ENCODE measurements around the gene ABI1. TPM values are rescaled to one million over a fixed set of nuclear protein-coding genes. Genes with fewer than 3 reads are reported as not detected.
A peak's percentile ranks its signal among the peaks of the same experiment; 100 is the strongest.
"Not testable (repeated sequence)": the region's sequence is repeated elsewhere in the genome, so short reads cannot be mapped to it uniquely, and the experiment has no call there.

ABI1 gene
- 100 to 1,000 TPM in 2 of 3 donors, 10 to 100 TPM in 1; 94.8 to 116 (median 113) TPM for total RNA-seq
- 115 TPM for total RNA-seq (2013)

DNA sequence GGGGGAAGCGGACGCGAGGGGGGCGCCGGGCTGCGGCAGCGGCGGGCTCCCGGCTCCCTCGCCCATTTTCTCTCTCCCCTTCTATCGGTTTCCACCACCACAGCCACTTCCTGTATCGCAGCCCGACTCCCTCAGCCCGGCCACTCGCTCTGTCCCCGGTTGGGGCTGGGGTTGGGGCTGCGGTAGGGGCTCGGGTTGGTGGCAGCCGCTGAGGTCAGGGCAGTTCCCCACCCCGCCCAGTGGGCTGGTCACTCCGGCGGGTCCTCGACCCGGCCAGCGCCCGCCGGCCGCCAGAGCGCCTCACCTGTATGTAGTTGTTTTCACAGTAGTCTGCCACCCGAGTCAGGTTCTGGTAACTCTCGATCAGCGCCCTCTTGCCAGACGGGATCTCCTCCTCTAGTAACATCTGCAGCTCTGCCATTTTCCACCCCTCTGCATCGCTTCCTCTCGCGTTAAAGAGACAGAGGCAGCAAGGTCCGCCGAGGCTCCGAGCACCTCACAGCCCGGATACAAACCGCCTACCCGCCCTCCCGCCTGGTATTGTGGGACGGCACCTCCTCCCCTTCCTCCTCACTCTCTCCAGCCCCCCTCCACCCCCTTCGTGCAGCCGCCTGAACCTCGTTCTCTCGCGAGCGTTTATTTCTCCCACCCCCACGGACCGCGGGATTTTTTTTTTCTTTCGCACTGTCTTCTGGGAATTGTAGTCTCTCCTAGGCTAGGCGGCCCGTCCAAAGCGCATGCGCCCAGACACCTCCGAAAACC lies at the start of gene ABI1:
ABI1 (minus strand) TSS at position 516 of the 762 bp plus-strand sequence; CDS start at position 421, 95 bp downstream.
- H3K4me3 Mint-ChIP-seq = peak within 1 kb of the TSS; percentile 95
- Histone ChIP-seq H3K27ac (ENCODE audit: low read length) (peak within 1 kb of the TSS; percentile 91), H3K27me3 (ENCODE audit: control insufficient read depth, insufficient read depth, low read length) (no peaks in the 10 kb centered on the region), H3K4me3 (ENCODE audit: low read length) (peak within 1 kb of the TSS; percentile 78), H3K36me3 (ENCODE audit: control insufficient read depth, insufficient read depth, low read length) (no peaks in the 10 kb centered on the region), H3K9me3 (ENCODE audit: control insufficient read depth, insufficient read depth, low read length) (no peaks in the 10 kb centered on the region), H3K4me1 (ENCODE audit: control insufficient read depth, insufficient read depth, low read length) (peaks cover 26% of the 10 kb centered on the region)
- peaks cover 3 to 7% of the 10 kb centered on the region in 2 donors for H3K27me3 Mint-ChIP-seq (ENCODE audit: low read depth in 2 of 2)
- TF ChIP-seq, protein P1, sequence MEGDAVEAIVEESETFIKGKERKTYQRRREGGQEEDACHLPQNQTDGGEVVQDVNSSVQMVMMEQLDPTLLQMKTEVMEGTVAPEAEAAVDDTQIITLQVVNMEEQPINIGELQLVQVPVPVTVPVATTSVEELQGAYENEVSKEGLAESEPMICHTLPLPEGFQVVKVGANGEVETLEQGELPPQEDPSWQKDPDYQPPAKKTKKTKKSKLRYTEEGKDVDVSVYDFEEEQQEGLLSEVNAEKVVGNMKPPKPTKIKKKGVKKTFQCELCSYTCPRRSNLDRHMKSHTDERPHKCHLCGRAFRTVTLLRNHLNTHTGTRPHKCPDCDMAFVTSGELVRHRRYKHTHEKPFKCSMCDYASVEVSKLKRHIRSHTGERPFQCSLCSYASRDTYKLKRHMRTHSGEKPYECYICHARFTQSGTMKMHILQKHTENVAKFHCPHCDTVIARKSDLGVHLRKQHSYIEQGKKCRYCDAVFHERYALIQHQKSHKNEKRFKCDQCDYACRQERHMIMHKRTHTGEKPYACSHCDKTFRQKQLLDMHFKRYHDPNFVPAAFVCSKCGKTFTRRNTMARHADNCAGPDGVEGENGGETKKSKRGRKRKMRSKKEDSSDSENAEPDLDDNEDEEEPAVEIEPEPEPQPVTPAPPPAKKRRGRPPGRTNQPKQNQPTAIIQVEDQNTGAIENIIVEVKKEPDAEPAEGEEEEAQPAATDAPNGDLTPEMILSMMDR (IDR thresholded peaks at IDR 0.05) = no peak
- peak within 1 kb of the TSS; percentile 94 to 98 for H3K27ac Mint-ChIP-seq
- intact Hi-C loops (cut with micrococcal nuclease) = loop anchor here (2.0 to 10.0 kb wide), 3 partner anchors 22 to 1674 kb away; partner anchors contain the start of genes MASTL, WAC and YME1L1
- peaks cover 44 to 48% of the 10 kb centered on the region in 2 donors for H3K4me1 Mint-ChIP-seq
- DNase-seq (peak; percentile 92 to 100), ATAC-seq (peak; percentile 83 to 91 (median 86))
- 0% methylated on average over 57 of the region's 59 CpGs for WGBS (ENCODE audit: insufficient coverage)
- no peaks in the 10 kb centered on the region for H3K36me3 Mint-ChIP-seq
- no peaks in the 10 kb centered on the region for H3K9me3 Mint-ChIP-seq

DNA sequence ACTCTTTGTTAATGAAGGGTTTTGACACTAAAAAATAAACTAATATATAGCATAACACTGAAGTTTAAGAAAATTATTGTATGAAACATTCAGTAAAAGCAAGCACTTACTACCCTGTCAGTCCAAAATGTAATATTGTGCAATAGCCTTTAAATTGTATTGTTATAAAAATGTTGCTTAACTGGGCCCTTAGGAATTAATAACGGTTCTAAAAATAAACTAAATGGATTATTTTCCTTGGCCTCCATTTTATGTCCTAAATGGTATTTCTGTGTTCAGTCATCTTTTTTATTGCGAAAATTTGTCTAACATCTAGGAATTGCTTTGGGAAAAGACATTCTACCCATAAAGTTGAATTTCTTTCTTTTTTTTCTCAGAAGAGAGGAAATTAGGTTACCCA lies 49.0 kb upstream of the ABI1 start:
- DNase-seq = no peak
- no peak overlapping the region for H3K27ac Mint-ChIP-seq
- Histone ChIP-seq H3K27me3 (ENCODE audit: control insufficient read depth, insufficient read depth, low read length) (no peaks in the 10 kb centered on the region), H3K4me3 (ENCODE audit: low read length) (no peak overlapping the region), H3K4me1 (ENCODE audit: control insufficient read depth, insufficient read depth, low read length) (no peaks in the 10 kb centered on the region), H3K9me3 (ENCODE audit: control insufficient read depth, insufficient read depth, low read length) (no peaks in the 10 kb centered on the region), H3K27ac (ENCODE audit: low read length) (no peak overlapping the region), H3K36me3 (ENCODE audit: control insufficient read depth, insufficient read depth, low read length) (no peaks in the 10 kb centered on the region)
- peaks cover 0 to 4% of the 10 kb centered on the region in 2 donors for H3K27me3 Mint-ChIP-seq (ENCODE audit: low read depth in 2 of 2)
- no peaks in the 10 kb centered on the region for H3K9me3 Mint-ChIP-seq
- 100% methylated on average over 1 of the region's 2 CpGs for WGBS (ENCODE audit: insufficient coverage)
- no peak overlapping the region for H3K4me3 Mint-ChIP-seq
- TF ChIP-seq, protein P1 (IDR thresholded peaks at IDR 0.05) = no peak
- ATAC-seq = no peak
- intact Hi-C loops (cut with micrococcal nuclease) = no loop called here
- no peaks in the 10 kb centered on the region for H3K36me3 Mint-ChIP-seq
- no peaks in the 10 kb centered on the region for H3K4me1 Mint-ChIP-seq

DNA sequence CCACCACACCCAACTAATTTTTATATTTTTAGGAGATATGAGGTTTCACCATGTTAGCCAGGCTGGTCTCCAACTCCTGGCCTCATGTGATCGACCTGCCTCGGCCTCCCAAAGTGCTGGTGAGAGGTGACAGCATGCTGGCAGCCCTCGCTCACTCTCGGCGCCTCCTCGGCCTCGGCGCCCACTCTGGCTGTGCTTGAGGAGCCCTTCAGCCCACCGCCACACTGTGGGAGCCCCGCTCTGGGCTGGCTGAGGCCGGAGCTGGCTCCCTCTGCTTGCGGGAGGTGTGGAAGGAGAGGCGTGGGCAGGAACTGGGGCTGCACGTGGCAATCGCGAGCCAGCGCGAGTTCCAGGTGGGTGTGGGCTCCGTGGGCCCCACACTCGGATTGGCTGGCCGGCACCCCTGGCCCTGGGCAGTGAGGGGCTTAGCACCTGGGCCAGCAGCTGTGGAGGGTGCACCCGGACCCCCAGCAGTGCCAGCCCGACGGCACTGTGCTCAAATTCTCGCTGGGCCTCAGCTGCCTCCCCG lies 44.6 kb upstream of the ABI1 start:
- H3K4me3 ChIP-seq (ENCODE audit: low read length); H3K27me3 ChIP-seq (ENCODE audit: control insufficient read depth, insufficient read depth, low read length); H3K4me1 ChIP-seq (ENCODE audit: control insufficient read depth, insufficient read depth, low read length); ATAC-seq; H3K36me3 ChIP-seq (ENCODE audit: control insufficient read depth, insufficient read depth, low read length); H3K9me3 ChIP-seq (ENCODE audit: control insufficient read depth, insufficient read depth, low read length); H3K4me3 Mint-ChIP-seq; H3K9me3 Mint-ChIP-seq; intact Hi-C loops (cut with micrococcal nuclease); H3K27me3 Mint-ChIP-seq (ENCODE audit: low read depth in 2 of 2); H3K4me1 Mint-ChIP-seq; H3K27ac ChIP-seq (ENCODE audit: low read length); DNase-seq; H3K27ac Mint-ChIP-seq; H3K36me3 Mint-ChIP-seq: not testable (repeated sequence)
- WGBS (ENCODE audit: insufficient coverage) = 90% methylated on average over 26 of the region's 26 CpGs

DNA sequence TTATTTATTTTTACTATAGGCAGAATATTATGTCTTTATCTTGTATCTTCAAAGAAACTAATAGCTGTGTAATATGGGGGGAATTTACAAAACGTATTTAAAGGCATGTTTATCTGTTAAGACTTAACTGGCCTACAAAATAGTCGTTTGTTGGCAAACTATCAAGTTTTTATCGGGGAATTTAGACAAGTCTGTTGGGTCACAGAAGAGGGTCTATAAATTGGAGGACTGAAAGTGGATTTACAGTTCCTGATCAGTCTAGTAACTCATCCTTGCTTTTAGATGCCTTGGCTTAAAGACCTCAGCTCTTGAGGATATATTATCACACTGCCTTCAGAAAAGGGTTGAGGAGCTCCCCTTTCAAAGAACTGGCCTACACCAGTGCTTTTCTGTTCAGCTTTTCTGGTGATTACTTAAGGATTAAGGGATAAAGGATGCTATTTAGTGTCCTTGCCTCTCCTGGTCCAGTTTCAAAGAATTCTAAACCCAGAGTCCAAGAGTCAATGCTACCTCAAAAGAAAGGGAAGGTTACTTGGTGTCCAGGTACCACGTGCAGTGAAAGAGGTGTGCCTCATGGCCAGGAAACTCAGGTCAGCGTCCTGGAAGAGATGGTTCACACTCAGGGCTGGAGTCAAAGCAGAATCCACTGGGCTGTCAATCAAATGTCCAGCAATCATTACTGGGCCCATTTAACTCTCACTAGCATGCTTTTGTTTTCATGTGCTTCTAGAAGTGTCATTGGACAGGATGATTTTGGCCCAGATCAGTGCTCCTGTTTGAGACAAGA lies 42.9 kb upstream of the ABI1 start:
- H3K9me3 ChIP-seq (ENCODE audit: control insufficient read depth, insufficient read depth, low read length) = no peaks in the 10 kb centered on the region
- no peak for ATAC-seq
- Mint-ChIP-seq H3K27me3 (ENCODE audit: low read depth in 2 of 2) (peaks cover 10 to 12% of the 10 kb centered on the region in 2 donors), H3K4me1 (no peaks in the 10 kb centered on the region), H3K9me3 (no peaks in the 10 kb centered on the region), H3K36me3 (no peaks in the 10 kb centered on the region), H3K27ac (no peak overlapping the region), H3K4me3 (no peak overlapping the region)
- 79% methylated on average over 4 of the region's 5 CpGs for WGBS (ENCODE audit: insufficient coverage)
- no peaks in the 10 kb centered on the region for H3K36me3 ChIP-seq (ENCODE audit: control insufficient read depth, insufficient read depth, low read length)
- H3K4me3 ChIP-seq (ENCODE audit: low read length) = no peak overlapping the region
- no peaks in the 10 kb centered on the region for H3K27me3 ChIP-seq (ENCODE audit: control insufficient read depth, insufficient read depth, low read length)
- H3K27ac ChIP-seq (ENCODE audit: low read length) = no peak overlapping the region
- DNase-seq = no peak
- no peaks in the 10 kb centered on the region for H3K4me1 ChIP-seq (ENCODE audit: control insufficient read depth, insufficient read depth, low read length)
- intact Hi-C loops (cut with micrococcal nuclease) = no loop called here
- TF ChIP-seq, protein P1 (IDR thresholded peaks at IDR 0.05) = no peak

DNA sequence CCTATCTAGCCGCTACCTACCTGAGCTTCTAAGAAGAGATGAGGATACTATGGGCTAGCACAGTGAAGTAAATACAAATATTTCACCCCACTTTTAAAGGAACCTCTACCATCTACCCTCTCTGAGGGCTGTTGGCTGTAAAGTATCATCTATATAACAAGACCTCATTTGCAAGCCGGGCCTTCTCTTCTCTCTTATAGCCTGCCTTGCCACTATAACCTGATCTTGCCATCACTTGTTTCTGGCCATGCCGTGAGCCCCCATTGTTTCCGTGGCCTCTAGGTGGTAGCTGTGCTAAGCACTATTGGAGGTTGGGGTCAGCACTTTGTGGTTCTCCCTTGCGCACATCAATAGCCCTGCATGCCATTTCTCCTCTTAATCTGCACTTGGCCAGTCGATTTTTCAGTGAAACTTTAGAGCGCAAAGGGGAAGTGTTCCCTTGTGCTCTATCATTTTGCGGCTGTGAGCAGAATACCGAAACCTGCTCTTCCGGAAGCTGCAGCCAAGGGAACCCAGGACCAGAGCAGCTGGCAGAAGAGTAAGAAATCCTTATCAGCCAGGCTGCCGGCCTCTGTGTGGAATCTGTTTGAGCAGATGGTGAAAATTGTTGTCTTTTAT lies 31.7 kb upstream of the ABI1 start:
- DNase-seq = not testable (repeated sequence)

More for the DNA sequence above, 31.7 kb upstream of the ABI1 start:
- H3K9me3 ChIP-seq (ENCODE audit: control insufficient read depth, insufficient read depth, low read length); H3K4me3 ChIP-seq (ENCODE audit: low read length); ATAC-seq; H3K36me3 ChIP-seq (ENCODE audit: control insufficient read depth, insufficient read depth, low read length); H3K27me3 ChIP-seq (ENCODE audit: control insufficient read depth, insufficient read depth, low read length); H3K27ac ChIP-seq (ENCODE audit: low read length); H3K36me3 Mint-ChIP-seq; intact Hi-C loops (cut with micrococcal nuclease); H3K4me1 Mint-ChIP-seq; H3K4me3 Mint-ChIP-seq; H3K9me3 Mint-ChIP-seq; H3K27ac Mint-ChIP-seq; H3K4me1 ChIP-seq (ENCODE audit: control insufficient read depth, insufficient read depth, low read length): not testable (repeated sequence)
- WGBS (ENCODE audit: insufficient coverage) = 75% methylated on average over 5 of the region's 11 CpGs
- peaks cover 12 to 32% of the 10 kb centered on the region in 2 donors for H3K27me3 Mint-ChIP-seq (ENCODE audit: low read depth in 2 of 2)

Data from natural killer cell (primary cell).